ENCODE data around the gene ATG9B. TPM values are rescaled to one million over a fixed set of nuclear protein-coding genes. Genes with fewer than 3 reads are reported as not detected.
A peak's percentile ranks its signal among the peaks of the same experiment; 100 is the strongest.

Gene ATG9B
- total and polyA plus RNA-seq, 9 of the 15 experiments (the other 6 are each of a cell fraction or from before 2014, with no cell fraction given): 0.29 to 8.0 (median 2.1) TPM

DNA sequence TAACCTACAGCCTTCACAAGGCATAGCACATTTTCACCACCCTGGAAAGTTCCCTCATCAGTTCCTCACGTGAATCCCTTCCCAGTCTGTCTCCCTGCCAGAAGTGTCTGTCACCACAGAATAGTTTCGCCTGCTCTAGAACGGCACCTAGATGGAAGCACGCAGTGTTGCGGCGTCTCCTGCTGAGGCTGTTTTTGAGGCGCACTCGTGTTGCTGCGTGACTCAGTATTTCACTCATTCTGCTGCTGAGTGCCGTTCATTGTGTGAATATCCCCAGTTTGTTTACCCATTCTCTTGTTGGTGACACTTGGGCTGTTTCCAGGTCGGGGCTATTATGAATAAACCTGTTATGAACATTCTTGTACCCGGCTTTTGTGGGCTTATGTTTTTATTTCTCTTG lies 20.7 kb downstream of the ATG9B start (continued):
- TF ChIP-seq, protein P1, sequence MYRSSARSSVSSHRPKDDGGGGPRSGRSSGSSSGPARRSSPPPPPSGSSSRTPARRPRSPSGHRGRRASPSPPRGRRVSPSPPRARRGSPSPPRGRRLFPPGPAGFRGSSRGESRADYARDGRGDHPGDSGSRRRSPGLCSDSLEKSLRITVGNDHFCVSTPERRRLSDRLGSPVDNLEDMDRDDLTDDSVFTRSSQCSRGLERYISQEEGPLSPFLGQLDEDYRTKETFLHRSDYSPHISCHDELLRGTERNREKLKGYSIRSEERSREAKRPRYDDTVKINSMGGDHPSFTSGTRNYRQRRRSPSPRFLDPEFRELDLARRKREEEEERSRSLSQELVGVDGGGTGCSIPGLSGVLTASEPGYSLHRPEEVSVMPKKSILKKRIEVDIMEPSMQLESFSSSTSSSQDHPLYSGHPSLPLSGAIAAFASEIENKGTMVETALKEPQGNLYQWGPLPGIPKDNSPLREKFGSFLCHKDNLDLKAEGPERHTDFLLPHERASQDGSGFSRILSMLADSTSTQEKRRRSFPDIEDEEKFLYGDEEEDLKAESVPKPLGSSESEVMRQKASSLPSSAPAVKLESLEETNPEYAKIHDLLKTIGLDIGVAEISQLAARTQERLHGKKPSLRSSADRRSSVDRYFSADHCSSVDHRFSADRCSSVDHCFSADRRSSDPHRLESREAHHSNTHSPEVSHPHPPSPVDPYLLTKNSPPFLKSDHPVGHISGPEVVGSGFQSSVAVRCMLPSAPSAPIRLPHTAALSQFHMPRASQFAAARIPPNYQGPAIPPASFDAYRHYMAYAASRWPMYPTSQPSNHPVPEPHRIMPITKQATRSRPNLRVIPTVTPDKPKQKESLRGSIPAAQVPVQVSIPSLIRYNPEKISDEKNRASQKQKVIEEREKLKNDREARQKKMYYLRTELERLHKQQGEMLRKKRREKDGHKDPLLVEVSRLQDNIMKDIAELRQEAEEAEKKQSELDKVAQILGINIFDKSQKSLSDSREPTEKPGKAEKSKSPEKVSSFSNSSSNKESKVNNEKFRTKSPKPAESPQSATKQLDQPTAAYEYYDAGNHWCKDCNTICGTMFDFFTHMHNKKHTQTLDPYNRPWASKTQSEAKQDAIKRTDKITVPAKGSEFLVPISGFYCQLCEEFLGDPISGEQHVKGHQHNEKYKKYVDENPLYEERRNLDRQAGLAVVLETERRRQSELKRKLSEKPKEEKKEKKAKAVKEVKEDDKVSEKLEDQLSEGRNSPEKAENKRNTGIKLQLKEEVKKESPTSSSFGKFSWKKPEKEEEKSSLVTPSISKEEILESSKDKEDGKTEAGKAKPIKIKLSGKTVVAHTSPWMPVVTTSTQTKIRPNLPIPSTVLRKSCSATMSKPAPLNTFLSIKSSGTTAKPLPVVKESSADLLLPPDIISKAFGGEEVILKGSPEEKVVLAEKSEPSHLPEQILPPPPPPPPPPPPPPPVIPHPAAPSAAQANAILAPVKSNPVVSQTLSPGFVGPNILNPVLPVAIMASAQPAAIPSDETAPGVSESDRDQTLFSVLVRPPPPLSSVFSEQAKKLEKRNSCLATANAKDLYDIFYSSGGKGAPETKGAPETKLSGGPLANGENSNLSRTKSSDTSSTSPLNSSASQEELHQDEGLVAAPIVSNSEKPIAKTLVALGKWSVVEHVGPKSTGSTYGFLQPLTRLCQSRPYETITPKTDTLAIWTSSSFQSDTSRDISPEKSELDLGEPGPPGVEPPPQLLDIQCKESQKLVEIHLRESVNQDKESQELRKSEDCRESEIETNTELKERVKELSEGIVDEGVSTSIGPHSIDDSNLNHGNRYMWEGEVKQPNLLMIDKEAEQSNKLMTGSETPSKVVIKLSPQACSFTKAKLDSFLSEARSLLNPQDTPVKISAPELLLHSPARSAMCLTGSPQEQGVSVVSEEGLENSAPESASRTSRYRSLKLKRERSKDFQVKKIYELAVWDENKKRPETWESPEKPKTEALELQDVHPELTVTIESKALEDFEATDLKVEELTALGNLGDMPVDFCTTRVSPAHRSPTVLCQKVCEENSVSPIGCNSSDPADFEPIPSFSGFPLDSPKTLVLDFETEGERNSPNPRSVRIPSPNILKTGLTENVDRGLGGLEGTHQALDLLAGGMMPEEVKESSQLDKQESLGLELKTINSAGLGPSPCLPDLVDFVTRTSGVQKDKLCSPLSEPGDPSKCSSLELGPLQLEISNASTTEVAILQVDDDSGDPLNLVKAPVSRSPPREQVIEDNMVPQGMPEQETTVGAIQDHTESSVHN (IDR thresholded peaks at IDR 0.05; ENCODE audit: borderline replicate concordance in 1 of 2, low read depth in 1 of 2): peak in 1 of 2 experiments; percentile 43; a peak in 1 of 4 replicates
- peak; percentile 75 for TF ChIP-seq C11orf30 (IDR thresholded peaks at IDR 0.05; ENCODE audit: low read depth)
- no peak for TF ChIP-seq PRMT5 (CRISPR knock-in tag; IDR thresholded peaks at IDR 0.05)
- peak in 1 of 2 experiments; percentile 51; a peak in 1 of 4 replicates for TF ChIP-seq HDAC1 (IDR thresholded peaks at IDR 0.05)
- 0 out of 2 replicates have a peak, but pooled peaks have one; percentile 38 for TF ChIP-seq HDGF (IDR thresholded peaks at IDR 0.05)
- no peak for TF ChIP-seq MTA1 (IDR thresholded peaks at IDR 0.05; ENCODE audit: borderline replicate concordance)
- TF ChIP-seq MTA3 (IDR thresholded peaks at IDR 0.05; ENCODE audit: borderline replicate concordance): 0 out of 2 replicates have a peak, but pooled peaks have one; percentile 19
- TF ChIP-seq L3MBTL2 (IDR thresholded peaks at IDR 0.05): peak; percentile 81
- TF ChIP-seq MAZ (CRISPR knock-in tag; conservative IDR thresholded peaks at IDR 0.05 in 1 of 2, IDR thresholded peaks at IDR 0.05 in 1 of 2): peak in 1 of 2 experiments; percentile 16; a peak in 1 of 4 replicates
- TF ChIP-seq NFIC (IDR thresholded peaks at IDR 0.05): peak; percentile 53
- TF ChIP-seq ZC3H8 (IDR thresholded peaks at IDR 0.05): no peak
- TF ChIP-seq, protein P2, sequence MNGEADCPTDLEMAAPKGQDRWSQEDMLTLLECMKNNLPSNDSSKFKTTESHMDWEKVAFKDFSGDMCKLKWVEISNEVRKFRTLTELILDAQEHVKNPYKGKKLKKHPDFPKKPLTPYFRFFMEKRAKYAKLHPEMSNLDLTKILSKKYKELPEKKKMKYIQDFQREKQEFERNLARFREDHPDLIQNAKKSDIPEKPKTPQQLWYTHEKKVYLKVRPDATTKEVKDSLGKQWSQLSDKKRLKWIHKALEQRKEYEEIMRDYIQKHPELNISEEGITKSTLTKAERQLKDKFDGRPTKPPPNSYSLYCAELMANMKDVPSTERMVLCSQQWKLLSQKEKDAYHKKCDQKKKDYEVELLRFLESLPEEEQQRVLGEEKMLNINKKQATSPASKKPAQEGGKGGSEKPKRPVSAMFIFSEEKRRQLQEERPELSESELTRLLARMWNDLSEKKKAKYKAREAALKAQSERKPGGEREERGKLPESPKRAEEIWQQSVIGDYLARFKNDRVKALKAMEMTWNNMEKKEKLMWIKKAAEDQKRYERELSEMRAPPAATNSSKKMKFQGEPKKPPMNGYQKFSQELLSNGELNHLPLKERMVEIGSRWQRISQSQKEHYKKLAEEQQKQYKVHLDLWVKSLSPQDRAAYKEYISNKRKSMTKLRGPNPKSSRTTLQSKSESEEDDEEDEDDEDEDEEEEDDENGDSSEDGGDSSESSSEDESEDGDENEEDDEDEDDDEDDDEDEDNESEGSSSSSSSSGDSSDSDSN (IDR thresholded peaks at IDR 0.05; ENCODE audit: borderline replicate concordance in 1 of 2, low read depth in 2 of 2, low read length in 2 of 2): 0 out of 4 replicates have a peak, but pooled peaks of 1 of the 2 experiments have one; percentile 49
- no peak for TF ChIP-seq RBM17 (IDR thresholded peaks at IDR 0.05; ENCODE audit: borderline replicate concordance, low read depth, low read length)
- no peak for TF ChIP-seq RFX5 (IDR thresholded peaks at IDR 0.05; ENCODE audit: low read depth, low read length)
- TF ChIP-seq ARID1B (IDR thresholded peaks at IDR 0.05): 0 out of 2 replicates have a peak, but pooled peaks have one; percentile 44
- peak; percentile 37; the same call in 1 of the 2 replicates for TF ChIP-seq TEAD2 (tag; IDR thresholded peaks at IDR 0.05)
